Amniotic stem cell (primary cell): ENCODE data around the gene PRSS12.
"Not testable (repeated sequence)": the region's sequence is repeated elsewhere in the genome, so short reads cannot be mapped to it uniquely, and the experiment has no call there.

ENCODE experiments used
- DNase-seq: peaks from one replicate; lab custom pipeline; 2025; lab: John Stamatoyannopoulos, UW

Gene PRSS12

GRCh38 chr4:118278473-118279274 lies 74.1 kb downstream of the PRSS12 start:
- peak; percentile 85 for DNase-seq

- no peak for DNase-seq
Measured at GRCh38 chr4:118277243-118277642, 75.6 kb downstream of the PRSS12 start.

GRCh38 chr4:118276580-118276979 lies 76.2 kb downstream of the PRSS12 start:
- DNase-seq, result no peak

- DNase-seq, result no peak
Measured at GRCh38 chr4:118273642-118274041, 79.2 kb downstream of the PRSS12 start.

- no peak for DNase-seq
Measured at GRCh38 chr4:118271788-118272187, 81.0 kb downstream of the PRSS12 start.

GRCh38 chr4:118270492-118270891 lies 82.3 kb downstream of the PRSS12 start:
- peak; percentile 44 for DNase-seq

GRCh38 chr4:118268780-118269179 lies 84.0 kb downstream of the PRSS12 start:
- no peak for DNase-seq

GRCh38 chr4:118266145-118266496 lies 86.7 kb downstream of the PRSS12 start:
- DNase-seq, result not testable (repeated sequence)

- DNase-seq, result no peak
Measured at GRCh38 chr4:118265312-118266144, 87.3 kb downstream of the PRSS12 start.

GRCh38 chr4:118264096-118264495 lies 88.7 kb downstream of the PRSS12 start:
- DNase-seq, result no peak

- no peak for DNase-seq
Measured at GRCh38 chr4:118260309-118260708, 92.5 kb downstream of the PRSS12 start.

GRCh38 chr4:118259111-118259510 lies 93.7 kb downstream of the PRSS12 start:
- no peak for DNase-seq

GRCh38 chr4:118254368-118254767 lies 98.4 kb downstream of the PRSS12 start:
- DNase-seq, result no peak

GRCh38 chr4:118249890-118250289 lies 102.9 kb downstream of the PRSS12 start:
- no peak for DNase-seq

GRCh38 chr4:118237531-118237930 lies 115.3 kb downstream of the PRSS12 start:
- no peak for DNase-seq

GRCh38 chr4:118235566-118236120 lies 117.2 kb downstream of the PRSS12 start:
- DNase-seq, result no peak
